ENCODE measurements around the gene F13A1.

F13A1 gene

GRCh38 chr6:6319952-6320811, at the start of gene F13A1:
Gene F13A1, minus strand, starts transcription at chr6:6320662. Its CDS starts 1,998 bp downstream, at chr6:6318664.
- DNase-seq (ENCODE audit: low read depth) = no peak

- no peak for DNase-seq (ENCODE audit: low read depth)
Measured at GRCh38 chr6:6368684-6369052, 48.2 kb upstream of the F13A1 start.

- DNase-seq (ENCODE audit: low read depth) = no peak
Measured at GRCh38 chr6:6368040-6368683, 47.7 kb upstream of the F13A1 start.

GRCh38 chr6:6366803-6367202, 46.3 kb upstream of the F13A1 start:
- DNase-seq (ENCODE audit: low read depth) = no peak

- DNase-seq (ENCODE audit: low read depth) = no peak
Measured at GRCh38 chr6:6365242-6365641, 44.8 kb upstream of the F13A1 start.

- DNase-seq (ENCODE audit: low read depth) = no peak
Measured at GRCh38 chr6:6362056-6362840, 41.8 kb upstream of the F13A1 start.

DNA sequence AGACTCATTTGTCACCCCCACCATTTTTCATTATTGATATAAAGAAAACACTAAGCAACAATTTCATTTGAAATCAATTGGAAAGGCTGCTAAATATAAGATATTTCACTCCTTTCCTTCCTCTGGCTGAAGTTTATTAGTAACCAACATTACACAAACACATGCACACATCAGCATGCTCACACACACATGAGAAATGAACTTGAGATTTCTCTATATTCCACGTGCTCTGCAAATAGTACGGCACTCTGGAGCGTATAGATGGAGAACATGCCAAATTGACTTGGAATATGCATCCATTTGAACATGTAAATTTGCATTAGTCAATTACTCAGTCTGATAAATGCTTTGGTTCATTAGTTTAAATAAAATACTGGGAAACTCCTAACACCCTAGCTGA, 37.1 kb upstream of the F13A1 start:
- DNase-seq (ENCODE audit: low read depth) = no peak

- no peak for DNase-seq (ENCODE audit: low read depth)
Measured at GRCh38 chr6:6357032-6357431, 36.6 kb upstream of the F13A1 start.

GRCh38 chr6:6352772-6353171, 32.3 kb upstream of the F13A1 start:
- DNase-seq (ENCODE audit: low read depth) = no peak

DNA sequence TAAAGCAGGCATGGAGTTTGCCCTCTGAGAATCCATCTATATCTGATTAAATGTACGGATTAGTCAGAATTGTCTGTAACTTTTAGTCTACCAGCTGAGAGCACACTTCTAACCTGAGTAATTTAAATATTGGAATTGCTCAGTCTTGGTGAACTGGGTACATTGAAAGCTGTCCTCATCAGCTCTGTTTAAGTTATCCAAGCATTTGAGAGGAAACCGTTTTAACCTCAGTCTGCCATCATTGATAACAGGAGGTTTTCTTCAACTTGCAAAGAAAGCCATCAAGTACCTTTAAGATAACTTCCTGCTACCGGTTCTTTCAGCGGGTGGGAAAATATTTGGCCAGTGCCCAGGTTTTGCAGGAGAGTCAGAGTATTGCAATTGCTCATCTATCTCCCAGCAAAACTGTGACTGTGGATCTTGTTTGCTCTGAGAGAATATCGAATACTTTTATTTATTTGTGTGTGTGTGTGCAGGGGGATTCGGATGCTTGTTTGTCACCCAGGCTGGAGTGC, 31.1 kb upstream of the F13A1 start:
- DNase-seq (ENCODE audit: low read depth) = no peak

GRCh38 chr6:6350696-6351095, 30.2 kb upstream of the F13A1 start:
- DNase-seq (ENCODE audit: low read depth) = no peak

DNA sequence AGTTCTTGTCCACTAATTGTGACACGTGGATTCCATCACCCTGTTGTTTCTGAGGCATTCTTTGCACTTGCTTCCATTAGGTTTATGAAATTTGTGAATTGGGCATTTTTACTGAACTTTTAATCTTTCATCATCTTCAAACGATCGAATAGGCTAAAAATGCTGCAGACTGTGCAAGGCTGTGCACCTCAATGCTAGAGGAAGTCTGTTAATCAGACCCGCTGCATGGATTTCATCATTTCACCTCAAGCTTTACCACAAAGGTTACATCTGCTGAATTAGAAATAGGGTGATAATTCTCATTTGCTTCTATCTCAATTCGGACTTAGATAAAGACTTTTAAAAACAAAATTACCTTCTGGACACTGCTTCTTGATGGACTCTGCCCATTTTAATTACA, 27.8 kb upstream of the F13A1 start:
- no peak for DNase-seq (ENCODE audit: low read depth)

- DNase-seq (ENCODE audit: low read depth) = no peak
Measured at GRCh38 chr6:6346427-6347023, 26.1 kb upstream of the F13A1 start.

DNA sequence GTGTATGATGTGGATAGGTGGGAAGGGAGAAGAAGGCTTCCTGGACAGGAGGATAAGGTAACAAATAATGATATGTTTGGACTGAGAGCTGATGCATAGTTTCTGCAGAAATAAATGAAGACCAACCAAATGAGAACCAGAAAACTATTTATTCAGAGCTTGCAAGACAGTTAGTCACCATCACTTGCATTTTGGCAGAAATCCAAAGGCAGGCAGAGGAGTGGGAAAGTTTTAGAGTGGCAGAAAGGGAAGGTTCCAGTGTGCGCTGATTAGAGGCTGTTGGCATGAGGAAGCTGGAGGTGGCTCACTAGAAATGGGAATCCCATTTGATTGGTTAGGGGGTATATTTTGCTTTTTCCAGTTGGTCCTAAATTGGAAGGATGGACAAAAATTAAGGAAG, 13.0 kb upstream of the F13A1 start:
- no peak for DNase-seq (ENCODE audit: low read depth)

- no peak for DNase-seq (ENCODE audit: low read depth)
Measured at GRCh38 chr6:6332811-6333244, 12.4 kb upstream of the F13A1 start.

- DNase-seq (ENCODE audit: low read depth) = no peak
Measured at GRCh38 chr6:6331946-6332601, 11.6 kb upstream of the F13A1 start.

DNA sequence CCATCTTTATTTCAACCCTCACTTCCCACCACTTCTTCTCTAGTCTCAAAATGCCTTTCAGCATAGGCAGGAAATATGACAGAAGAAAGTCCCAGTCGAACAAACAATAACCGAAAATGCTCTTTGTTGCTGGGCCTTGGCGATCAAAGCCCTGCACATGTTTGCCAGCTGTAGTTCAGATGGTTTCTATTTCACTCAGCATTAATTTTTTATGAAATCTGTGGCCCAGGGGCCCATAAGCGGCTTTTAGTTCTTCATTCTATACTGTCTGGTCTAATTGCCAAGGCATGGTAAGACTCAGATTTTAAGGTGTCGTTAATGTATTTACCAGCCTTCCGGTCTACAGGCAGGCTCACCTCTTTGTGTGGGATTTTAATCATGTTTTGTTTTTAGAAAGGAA, 10.9 kb upstream of the F13A1 start:
- no peak for DNase-seq (ENCODE audit: low read depth)

GRCh38 chr6:6330407-6330806, 9.9 kb upstream of the F13A1 start:
- no peak for DNase-seq (ENCODE audit: low read depth)

- DNase-seq (ENCODE audit: low read depth) = no peak
Measured at GRCh38 chr6:6328451-6328850, 8.0 kb upstream of the F13A1 start.

DNA sequence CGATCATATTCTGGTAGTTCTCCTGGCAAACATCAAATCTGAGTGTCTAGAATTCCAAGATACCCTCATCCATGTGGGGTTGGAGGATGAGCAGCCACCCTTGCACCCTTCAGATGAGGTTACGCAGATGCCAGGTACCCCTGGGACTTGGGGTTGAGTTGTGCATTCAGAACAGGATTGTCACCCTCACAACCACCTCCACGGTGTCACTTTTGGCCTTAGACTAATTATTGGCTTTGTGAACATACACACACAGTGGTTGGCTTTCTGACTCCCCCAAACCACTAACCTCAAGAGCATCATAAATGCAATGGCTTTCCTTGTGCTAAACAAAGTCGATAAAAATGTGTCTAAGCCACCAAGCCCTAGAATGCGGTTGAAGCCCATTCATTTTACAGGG, 2.9 kb upstream of the F13A1 start:
- no peak for DNase-seq (ENCODE audit: low read depth)

- peak; percentile 24 for DNase-seq (ENCODE audit: low read depth)
Measured at GRCh38 chr6:6320901-6321300, 439 bp upstream of the F13A1 start.

Measured in ELR (cell line).